Brain microvascular endothelial cell (primary cell): ENCODE data around the gene RSAD1.

Experiments
- DNase-seq: peaks from one replicate; pipeline ENCODE4 v3.0.0-alpha.2; 2020
- H3K27ac ChIP-seq: fragments of 250-450 bp; sonication (Bioruptor Pico); 2 replicates; pipeline ENCODE4 v1.5.1; 2020; ENCODE audit warnings: mild to moderate bottlenecking, moderate library complexity
- H3K27me3 ChIP-seq: fragments of 250-450 bp; sonication (Bioruptor Pico); replicated peaks from 2 replicates; pipeline ENCODE4 v1.5.1; 2020; ENCODE audit warnings: mild to moderate bottlenecking
- H3K36me3 ChIP-seq: fragments of 250-450 bp; sonication (Bioruptor Pico); replicated peaks from 2 replicates; pipeline ENCODE4 v1.5.1; 2020; ENCODE audit warnings: mild to moderate bottlenecking
- H3K4me3 ChIP-seq: 2 replicates; pipeline ENCODE4 v1.5.1; 2011; ENCODE audit warnings: low read depth, mild to moderate bottlenecking, control low read depth, low read length, moderate library complexity
- in situ Hi-C: cut with HindIII; loops from 2 replicates; pipeline ENCODE4 v1.10.0; 2017; ENCODE audit warnings: low sequenced_read_pairs, low pct_ligation_motif_present
- TF ChIP-seq, protein P1 (sequence below): IDR thresholded peaks from 2 replicates; pipeline ENCODE4 v1.5.1; 2011; ENCODE audit warnings: low read depth, mild to moderate bottlenecking, moderate library complexity, low read length, control low read depth, inconsistent platforms; ENCODE audit errors: missing control alignments

The RSAD1 gene

DNA sequence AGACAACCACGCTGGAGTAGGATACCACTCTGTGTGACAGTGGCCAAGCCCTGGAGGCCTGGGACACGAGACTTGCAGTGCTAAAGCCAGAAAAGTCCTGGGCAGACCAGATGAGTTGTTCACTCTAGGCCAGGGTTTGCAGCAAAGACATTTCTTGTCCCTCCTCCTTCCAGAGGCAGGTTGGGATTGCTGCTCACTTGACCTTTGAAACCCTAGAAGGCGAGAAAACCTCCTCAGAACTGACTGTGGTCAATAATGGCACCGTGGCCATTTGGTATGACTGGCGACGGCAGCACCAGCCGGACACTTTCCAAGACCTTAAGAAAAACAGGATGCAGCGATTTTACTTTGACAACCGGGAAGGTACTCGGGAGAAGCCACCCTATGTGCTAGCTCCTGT, 44.1 kb downstream of the RSAD1 start:
- Histone ChIP-seq H3K27me3 (no peaks in the 10 kb centered on the region), H3K36me3 (no peaks in the 10 kb centered on the region), H3K4me3 (no peak overlapping the region), H3K27ac (no peak overlapping the region)
- DNase-seq: no peak
- TF ChIP-seq, protein P1, sequence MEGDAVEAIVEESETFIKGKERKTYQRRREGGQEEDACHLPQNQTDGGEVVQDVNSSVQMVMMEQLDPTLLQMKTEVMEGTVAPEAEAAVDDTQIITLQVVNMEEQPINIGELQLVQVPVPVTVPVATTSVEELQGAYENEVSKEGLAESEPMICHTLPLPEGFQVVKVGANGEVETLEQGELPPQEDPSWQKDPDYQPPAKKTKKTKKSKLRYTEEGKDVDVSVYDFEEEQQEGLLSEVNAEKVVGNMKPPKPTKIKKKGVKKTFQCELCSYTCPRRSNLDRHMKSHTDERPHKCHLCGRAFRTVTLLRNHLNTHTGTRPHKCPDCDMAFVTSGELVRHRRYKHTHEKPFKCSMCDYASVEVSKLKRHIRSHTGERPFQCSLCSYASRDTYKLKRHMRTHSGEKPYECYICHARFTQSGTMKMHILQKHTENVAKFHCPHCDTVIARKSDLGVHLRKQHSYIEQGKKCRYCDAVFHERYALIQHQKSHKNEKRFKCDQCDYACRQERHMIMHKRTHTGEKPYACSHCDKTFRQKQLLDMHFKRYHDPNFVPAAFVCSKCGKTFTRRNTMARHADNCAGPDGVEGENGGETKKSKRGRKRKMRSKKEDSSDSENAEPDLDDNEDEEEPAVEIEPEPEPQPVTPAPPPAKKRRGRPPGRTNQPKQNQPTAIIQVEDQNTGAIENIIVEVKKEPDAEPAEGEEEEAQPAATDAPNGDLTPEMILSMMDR: no peak
- in situ Hi-C loops: no loop called here

DNA sequence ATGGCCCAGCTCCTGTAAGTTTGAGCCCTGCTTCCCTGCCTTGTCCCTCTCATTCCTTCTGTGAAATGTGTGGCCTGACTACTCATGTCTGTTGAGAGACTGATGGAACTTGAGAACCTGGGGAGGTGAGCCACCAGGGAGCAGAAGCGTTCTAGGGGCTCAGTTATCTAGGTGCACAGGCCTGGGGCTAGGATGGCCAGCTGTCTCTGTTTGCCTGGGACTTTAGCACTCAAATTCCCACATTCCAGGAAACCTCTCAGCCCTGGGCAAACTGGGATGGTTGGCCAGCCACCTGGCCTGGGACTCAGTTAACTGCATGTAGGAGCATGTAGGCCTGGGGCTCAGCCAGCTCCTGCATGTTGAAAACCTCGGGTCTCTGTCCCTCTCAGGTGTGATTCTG, 44.5 kb downstream of the RSAD1 start:
- Histone ChIP-seq H3K27me3 (no peaks in the 10 kb centered on the region), H3K4me3 (no peak overlapping the region), H3K36me3 (no peaks in the 10 kb centered on the region), H3K27ac (no peak overlapping the region)
- no peak for DNase-seq
- in situ Hi-C loops: no loop called here
- TF ChIP-seq, protein P1: no peak

DNA sequence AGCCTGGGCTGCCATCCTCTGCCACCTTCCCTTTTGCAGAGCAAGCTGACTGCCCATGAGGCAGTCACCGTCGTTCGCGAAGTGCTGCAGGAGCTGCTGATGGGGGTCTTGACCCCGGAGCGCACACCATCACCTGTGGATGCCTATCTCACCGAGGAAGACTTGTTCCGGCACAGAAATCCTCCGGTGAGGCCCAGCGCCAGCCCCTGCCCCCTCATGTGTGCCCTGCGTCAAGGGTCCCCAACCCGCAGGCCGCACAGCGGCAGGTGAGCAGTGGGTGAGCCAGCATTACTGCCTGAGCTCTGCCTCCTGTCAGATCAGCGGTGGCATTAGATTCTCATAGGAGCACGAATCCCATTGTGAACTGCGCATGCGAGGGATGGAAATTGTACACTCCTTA, 46.2 kb downstream of the RSAD1 start:
- Histone ChIP-seq H3K27ac (no peak overlapping the region), H3K4me3 (no peak overlapping the region), H3K36me3 (no peaks in the 10 kb centered on the region), H3K27me3 (no peaks in the 10 kb centered on the region)
- TF ChIP-seq, protein P1: no peak
- in situ Hi-C loops: no loop called here
- DNase-seq: no peak

DNA sequence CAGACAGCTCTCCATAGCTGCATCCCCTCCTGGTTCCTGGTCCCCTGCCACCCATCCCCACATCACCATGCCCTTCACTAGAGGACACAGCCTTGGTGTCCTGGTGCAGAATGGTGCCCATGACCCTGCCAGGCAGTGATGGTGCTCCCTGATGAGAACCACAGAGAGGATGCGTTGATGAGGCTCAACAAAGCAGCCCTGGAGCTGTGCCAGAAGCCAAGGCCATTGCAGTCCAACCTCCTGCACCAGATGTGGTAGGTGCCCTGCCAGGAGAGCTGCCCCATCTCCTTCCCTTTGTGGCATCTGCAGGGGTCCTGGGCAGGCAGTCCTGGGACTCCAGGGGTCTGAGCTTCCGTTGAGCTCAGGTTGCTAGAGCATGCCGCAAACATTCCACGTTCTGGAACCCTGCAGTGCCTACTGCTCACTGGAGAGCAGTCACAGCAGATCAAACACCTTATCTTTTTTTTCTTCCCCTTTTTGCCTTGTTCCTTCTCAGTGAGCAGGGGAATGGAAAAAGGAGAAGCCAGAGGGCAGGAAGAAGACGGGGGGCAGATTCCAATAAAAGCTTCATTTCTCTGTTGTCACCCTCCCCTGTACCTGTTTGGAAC, 48.6 kb downstream of the RSAD1 start:
- peaks cover 6% of the 10 kb centered on the region for H3K27me3 ChIP-seq
- no peaks in the 10 kb centered on the region for H3K36me3 ChIP-seq
- no peak overlapping the region for H3K4me3 ChIP-seq
- DNase-seq: no peak
- TF ChIP-seq, protein P1: no peak
- in situ Hi-C loops: no loop called here
- H3K27ac ChIP-seq: no peak overlapping the region

DNA sequence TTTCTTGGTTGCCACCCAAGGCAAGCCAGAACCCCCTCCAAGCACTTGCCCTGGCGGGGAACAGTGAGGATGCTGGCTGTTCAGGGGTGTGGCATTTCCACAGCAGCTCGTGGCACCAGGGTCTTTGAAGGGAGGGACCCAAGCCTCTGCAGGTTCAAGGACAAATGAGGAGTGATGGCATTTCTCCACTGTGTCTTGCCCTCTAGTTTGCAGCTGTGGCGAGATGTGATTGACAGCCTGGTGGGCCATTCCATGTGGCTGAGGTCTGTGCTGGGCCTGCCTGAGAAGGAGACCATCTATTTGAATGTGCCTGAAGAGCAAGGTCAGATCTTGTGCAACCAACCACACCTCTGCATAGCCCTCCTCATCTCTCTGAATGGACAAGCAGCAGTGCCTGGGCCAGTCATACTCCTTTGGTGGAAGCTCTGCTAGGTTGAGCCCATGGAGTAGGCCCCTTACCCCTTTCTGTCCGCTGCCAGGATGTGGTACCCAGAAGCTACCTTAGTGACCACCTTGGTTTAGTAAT, 49.4 kb downstream of the RSAD1 start:
- Histone ChIP-seq H3K4me3 (no peak overlapping the region), H3K36me3 (no peaks in the 10 kb centered on the region), H3K27me3 (peaks cover 14% of the 10 kb centered on the region), H3K27ac (no peak overlapping the region)
- no peak for DNase-seq
- in situ Hi-C loops: no loop called here
- TF ChIP-seq, protein P1: no peak

DNA sequence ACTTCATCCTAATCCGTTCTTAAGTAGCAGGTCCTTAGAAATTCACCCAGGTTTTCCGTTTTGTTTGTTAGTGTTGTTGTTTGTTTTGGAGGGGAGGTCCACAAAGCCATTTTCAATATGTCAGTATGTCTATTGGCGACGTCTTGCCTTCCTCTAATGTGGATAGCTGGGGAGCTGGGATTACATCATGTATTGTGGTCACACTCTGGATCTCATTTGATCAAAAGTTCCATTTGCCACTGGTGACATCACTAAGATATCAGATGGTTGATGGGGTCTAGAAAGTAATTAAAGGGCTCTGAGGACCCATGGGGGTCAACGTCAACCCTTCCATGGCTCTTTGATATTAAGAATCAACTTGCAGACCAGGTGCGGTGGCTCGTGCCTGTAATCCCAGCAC, 51.2 kb downstream of the RSAD1 start:
- TF ChIP-seq, protein P1: no peak
- Histone ChIP-seq H3K4me3 (no peak overlapping the region), H3K36me3 (no peaks in the 10 kb centered on the region), H3K27ac (no peak overlapping the region), H3K27me3 (peaks cover 20% of the 10 kb centered on the region)
- DNase-seq: no peak
- in situ Hi-C loops: no loop called here
